GM08714 (cell line): Measurements from ENCODE around the gene HYOU1.
A peak's percentile ranks its signal among the peaks of the same experiment; 100 is the strongest.
"Not testable (repeated sequence)": the region's sequence is repeated elsewhere in the genome, so short reads cannot be mapped to it uniquely, and the experiment has no call there.

Experiments used
- H3K4me3 ChIP-seq: fragments of 200-500 bp; sonication (Bioruptor generic); 2 replicates; pipeline ENCODE4 v1.5.1; 2014; ENCODE audit warnings: mild to moderate bottlenecking, low read length, inconsistent platforms
- ZNF274 ChIP-seq: IDR thresholded peaks from 2 replicates; pipeline ENCODE4 v1.6.1; 2012; ENCODE audit warnings: mild to moderate bottlenecking, low read depth, low read length

The HYOU1 gene

DNA sequence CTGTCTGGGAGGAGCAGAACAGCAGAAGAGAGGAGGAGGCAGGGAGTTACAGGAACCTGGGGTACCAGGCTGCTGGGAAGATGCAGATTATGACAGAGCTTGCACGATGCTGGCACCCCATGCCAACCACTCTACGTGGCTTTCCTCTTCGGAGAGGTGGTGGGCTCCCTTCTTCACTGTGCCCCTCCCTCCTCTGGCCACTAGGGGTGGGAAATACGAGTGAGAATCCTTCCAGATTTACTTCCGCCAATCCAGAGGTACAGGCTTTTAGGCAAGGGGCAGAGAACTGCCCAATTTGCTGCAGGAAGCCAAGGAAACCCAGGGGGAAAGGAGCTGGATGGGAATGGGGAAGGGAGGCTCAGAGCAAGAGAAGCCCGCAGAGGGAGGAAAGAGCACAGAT is 12.3 kb downstream of the HYOU1 start:
- TF ChIP-seq ZNF274, result no peak
- H3K4me3 ChIP-seq, result no peak overlapping the region

GRCh38 chr11:119042927-119043326 is 14.1 kb downstream of the HYOU1 start:
- TF ChIP-seq ZNF274, result no peak
- H3K4me3 ChIP-seq, result no peak overlapping the region

DNA sequence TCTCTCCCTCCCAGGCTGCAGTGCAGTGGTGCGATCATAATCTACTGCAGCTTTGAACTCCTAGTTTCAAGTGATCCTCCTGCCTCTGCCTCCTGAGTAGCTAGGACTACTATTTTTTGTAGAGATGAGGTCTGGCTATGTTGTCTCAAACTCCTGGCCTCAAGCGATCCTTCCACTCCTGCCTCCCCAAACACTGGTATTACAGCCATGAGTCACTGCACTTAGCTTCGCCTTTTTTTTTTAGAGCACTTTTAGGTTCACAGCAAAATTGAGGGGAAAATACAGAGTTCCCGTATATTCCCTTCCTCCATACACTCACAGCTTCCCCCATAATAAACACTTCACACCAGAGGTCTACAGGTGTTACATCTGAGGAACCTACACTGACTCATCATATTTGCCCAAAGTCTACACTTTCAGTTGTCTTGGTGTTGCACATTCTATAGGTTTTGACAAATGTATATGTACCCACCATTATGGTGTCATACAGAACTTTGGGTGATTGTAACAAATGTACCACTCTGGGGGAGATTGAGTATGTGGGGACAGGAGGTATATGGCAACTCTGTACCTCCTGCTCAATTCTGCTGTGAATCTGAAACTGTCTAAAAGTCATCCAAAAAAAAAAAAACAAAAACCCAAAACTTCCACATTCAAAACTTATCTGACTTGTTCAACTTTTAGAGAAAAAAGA is 15.0 kb downstream of the HYOU1 start:
- no peak for TF ChIP-seq ZNF274
- H3K4me3 ChIP-seq, result no peak overlapping the region

GRCh38 chr11:119039471-119039870 is 17.5 kb downstream of the HYOU1 start:
- not testable (repeated sequence) for H3K4me3 ChIP-seq

DNA sequence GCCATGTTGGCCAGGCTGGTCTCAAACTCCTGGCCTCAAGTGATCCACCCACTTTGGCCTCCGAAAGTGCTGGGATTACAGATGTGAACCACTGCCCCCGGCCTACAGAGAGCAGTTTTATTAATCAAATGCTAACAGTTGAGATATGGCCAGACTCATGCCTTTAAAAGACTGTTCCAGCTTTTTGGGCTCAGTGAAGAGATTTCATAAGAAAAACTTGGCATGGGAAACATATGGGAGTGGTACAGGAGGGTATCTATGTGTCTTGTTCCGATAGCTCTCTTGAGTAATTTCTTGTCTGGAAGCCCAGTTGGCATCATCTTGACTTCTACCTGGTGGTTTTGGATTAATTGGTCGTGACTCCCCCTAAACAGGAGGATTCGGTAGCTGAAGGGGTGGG is 18.1 kb downstream of the HYOU1 start:
- TF ChIP-seq ZNF274, result no peak
- no peak overlapping the region for H3K4me3 ChIP-seq

DNA sequence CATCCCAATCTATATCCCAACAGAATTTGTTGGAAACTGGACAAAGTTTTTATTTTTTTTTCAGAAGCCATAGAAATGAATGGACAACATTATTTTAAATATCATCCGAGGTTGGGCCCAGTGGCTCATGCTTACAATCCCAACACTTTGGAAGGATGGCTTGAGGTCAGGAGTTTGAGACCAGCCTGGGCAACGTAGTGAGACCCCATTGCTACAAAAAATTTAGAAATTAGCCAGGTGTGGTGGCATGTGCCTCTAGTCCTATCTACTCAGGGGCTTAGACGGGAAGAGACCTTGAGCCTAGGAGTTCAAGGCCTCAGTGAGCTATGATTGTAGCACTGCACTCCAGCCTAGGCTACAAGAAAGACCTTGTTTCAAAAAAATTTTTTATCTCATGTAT is 22.2 kb downstream of the HYOU1 start:
- TF ChIP-seq ZNF274, result no peak
- no peak overlapping the region for H3K4me3 ChIP-seq

GRCh38 chr11:119033421-119033820 is 23.6 kb downstream of the HYOU1 start:
- not testable (repeated sequence) for H3K4me3 ChIP-seq

GRCh38 chr11:119031912-119032280 is 25.1 kb downstream of the HYOU1 start:
- H3K4me3 ChIP-seq, result no peak overlapping the region
- TF ChIP-seq ZNF274, result no peak

DNA sequence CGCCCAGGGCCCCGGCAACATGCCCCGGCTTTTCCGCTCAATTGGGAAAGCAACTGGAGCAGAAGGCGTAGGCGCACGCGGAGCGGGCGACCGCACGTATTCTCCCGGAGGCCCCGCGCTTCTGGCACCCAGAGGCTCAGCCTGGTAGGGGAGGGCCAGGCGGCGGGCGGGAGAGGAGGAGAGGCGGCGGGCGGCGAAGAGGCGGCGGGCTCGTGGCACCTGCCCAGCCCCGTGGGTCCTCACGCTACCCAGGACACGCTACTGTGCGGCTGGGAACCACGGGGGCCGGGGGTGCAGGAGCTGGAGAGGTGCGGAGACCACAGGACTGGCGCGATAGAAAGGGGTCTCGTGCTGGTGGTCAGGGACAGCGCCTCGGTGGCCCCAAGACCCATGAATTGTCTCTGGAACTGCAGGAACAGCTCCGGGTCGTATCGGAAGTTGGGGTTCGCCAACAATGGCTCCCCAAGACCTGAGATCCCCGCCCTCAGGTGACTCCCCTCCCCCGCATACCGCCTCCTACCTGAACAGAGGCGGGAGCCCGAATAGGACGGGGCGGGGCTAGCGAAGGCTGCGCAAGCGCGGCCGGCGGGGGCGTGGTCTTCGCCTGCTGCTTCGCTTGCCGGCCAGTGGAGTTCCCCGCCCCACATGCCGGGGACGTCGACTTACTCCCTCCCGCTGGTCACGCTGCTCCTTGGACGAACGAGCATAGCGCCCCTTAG is 26.5 kb downstream of the HYOU1 start, which contains the start of gene SLC37A4:
TSS of gene SLC37A4 (minus strand) at position 549 of the 719 bp plus-strand sequence.
- no peak for TF ChIP-seq ZNF274
- peak within 1 kb of the TSS; percentile 82 for H3K4me3 ChIP-seq

DNA sequence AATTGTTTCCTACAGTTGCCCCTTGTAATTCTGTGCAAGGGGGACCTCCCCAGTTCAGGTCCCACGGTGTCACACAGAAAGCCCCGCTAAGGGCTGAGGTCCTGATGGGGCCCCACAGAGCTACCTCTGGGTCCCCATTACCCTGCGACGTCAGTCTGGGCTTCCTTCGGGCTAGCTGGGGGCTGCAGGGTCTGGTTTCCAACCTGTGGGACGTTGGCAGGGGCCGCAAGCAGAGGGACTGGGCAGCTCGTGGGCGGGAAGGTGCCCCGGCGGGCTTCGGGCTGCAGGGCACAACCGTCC is 27.0 kb downstream of the HYOU1 start:
- no peak for TF ChIP-seq ZNF274
- H3K4me3 ChIP-seq, result peak overlapping the region; percentile 82

GRCh38 chr11:119029340-119030028 is 27.5 kb downstream of the HYOU1 start:
- no peak for TF ChIP-seq ZNF274
- H3K4me3 ChIP-seq, result peak overlapping the region; percentile 82

DNA sequence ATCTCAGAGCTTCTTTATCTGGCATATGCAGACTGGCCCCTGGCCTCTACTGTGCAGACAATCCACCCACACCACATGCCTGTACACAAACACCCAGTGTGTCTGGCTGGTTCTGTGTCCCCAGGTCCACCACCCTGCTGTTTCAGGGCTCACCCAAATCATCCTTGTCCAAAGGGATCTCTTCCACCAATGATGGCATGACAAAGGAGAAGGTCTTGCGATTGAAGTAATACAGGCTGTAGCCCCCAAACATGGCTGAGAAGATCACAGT is 28.0 kb downstream of the HYOU1 start:
- TF ChIP-seq ZNF274, result no peak
- no peak overlapping the region for H3K4me3 ChIP-seq

DNA sequence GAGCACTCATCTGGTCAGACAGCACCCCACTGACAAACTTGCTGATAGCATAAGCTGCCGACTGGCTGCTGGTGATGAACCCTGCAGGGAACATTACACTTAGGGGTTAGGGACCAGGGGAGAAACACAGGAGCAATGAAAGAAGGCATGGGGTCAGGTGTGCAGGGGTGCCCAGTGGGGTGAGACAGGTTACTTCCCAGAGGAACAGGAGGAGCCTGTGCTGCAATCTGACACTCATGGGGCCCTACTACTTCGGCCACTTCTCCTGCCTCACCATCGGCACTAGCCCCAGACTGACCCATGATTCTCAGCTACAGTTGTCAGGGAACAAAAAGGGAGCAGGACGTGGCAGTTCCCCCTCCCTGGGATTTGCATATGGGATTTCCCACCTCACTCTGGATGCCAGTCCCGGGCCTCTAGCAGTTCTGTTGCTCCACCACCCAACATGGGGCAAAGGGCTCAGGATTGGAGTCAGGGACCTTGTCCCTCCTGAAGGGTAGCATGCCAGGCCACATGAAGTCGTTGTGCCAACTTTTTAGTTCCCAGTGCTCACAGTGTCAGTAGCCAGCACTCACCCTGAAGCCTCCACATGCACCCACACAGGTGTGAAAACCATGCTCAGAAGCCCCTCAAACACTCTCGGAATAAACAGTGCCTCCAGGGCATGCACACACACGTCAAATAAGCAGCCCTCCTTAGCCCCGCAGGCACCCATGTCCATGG is 28.5 kb downstream of the HYOU1 start:
- H3K4me3 ChIP-seq, result no peak overlapping the region
- TF ChIP-seq ZNF274, result no peak

- no peak for TF ChIP-seq ZNF274
- H3K4me3 ChIP-seq, result no peak overlapping the region
Observed at GRCh38 chr11:119027561-119028345, 29.3 kb downstream of the HYOU1 start.
